GM19351 (cell line): Measurements from ENCODE around the gene SLC4A1AP.
A peak's percentile ranks its signal among the peaks of the same experiment; 100 is the strongest.
"Not testable (repeated sequence)": the region's sequence is repeated elsewhere in the genome, so short reads cannot be mapped to it uniquely, and the experiment has no call there.

ENCODE experiments used
- ATAC-seq: cut with Tn5 transposase; IDR thresholded peaks from one replicate; pipeline ENCODE4 v1.9.1; 2021; ENCODE audit warnings: mild to moderate bottlenecking, moderate library complexity; ENCODE audit not compliant: unreplicated experiment

Gene SLC4A1AP, protein sequence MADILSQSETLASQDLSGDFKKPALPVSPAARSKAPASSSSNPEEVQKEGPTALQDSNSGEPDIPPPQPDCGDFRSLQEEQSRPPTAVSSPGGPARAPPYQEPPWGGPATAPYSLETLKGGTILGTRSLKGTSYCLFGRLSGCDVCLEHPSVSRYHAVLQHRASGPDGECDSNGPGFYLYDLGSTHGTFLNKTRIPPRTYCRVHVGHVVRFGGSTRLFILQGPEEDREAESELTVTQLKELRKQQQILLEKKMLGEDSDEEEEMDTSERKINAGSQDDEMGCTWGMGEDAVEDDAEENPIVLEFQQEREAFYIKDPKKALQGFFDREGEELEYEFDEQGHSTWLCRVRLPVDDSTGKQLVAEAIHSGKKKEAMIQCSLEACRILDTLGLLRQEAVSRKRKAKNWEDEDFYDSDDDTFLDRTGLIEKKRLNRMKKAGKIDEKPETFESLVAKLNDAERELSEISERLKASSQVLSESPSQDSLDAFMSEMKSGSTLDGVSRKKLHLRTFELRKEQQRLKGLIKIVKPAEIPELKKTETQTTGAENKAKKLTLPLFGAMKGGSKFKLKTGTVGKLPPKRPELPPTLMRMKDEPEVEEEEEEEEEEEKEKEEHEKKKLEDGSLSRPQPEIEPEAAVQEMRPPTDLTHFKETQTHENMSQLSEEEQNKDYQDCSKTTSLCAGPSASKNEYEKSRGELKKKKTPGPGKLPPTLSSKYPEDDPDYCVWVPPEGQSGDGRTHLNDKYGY

DNA sequence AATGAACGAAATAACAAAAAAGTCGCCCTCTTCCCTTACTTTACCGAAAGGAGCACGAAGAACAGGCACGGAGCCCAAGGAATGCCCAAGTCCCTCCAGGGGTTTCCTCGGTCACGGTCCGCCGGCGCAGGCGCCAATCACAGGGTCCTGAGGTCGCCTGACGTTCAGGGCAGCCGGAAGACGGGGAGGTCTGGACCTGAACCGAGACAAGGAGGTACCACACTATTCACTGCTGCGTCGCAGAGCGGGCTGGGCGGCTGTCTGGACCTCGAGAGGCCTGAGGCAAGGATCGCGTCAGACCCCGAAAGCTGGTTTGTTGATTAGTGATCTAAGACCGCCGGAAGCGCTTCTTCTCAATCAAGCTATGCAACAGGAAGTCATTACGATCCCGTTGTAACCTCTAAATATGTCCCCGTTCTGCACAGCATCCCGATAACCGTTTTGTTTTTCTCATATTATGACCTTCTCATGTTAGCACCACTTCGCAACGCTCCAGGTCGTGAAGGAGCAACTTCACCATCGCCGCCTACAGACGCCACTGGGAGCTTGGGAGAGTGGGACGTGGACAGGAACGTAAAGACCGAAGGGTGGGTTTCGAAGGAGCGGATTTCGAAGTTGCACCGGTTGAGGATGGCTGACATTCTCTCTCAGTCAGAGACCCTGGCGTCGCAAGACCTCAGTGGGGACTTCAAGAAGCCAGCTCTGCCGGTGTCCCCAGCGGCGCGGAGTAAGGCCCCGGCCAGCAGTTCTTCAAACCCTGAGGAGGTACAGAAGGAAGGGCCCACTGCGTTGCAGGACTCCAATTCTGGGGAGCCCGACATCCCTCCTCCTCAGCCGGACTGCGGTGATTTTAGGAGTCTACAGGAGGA, at the start of gene SLC4A1AP, which contains the start of gene SUPT7L:
SLC4A1AP (plus strand) TSS at position 605 of the 869 bp plus-strand sequence; CDS start at position 631, 26 bp downstream.
SUPT7L (minus strand) TSS at position 330 of the 869 bp plus-strand sequence. CDS start 1,422 bp downstream, outside the sequence.
- ATAC-seq, result peak; percentile 81

DNA sequence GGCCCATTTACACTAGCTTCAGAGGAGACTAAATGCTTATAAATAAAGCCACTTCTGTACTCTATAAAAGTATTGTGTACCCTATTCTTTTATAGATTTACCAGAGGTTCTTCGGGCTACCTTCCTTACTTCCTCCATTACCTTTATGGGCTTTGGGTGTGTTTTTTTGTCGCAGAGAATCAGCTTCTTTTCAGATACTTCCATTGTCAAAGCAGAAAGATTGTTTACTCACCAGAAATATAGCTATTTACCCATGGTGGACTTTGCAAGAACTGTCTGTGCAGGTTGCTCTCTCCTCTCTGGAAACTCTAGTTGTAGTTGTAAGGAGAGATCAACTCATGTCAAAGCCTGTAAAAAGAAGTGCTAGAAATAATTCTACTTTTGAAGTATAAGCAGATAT, 49.7 kb upstream of the SLC4A1AP start:
- no peak for ATAC-seq

DNA sequence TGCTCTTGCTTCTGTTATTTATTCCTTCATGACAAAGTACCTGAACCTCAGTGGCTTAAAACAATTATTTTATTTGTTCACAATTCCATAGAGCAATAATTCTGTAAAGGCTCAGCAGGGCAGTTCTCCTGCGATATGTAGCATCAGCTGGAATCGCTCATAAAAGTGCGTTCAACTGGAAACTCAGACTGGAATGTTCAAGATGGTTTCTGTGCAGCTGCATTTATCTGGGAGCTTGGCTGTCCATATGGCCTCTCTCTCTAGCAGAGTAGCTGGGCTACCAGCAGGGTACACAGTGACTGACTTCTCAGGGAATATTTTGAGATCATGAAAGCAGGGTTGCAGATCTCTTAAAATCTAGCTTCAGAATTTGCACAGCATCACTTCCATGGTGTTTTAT, 48.4 kb upstream of the SLC4A1AP start:
- ATAC-seq, result no peak

GRCh38 chr2:27621524-27621923, 42.2 kb upstream of the SLC4A1AP start:
- no peak for ATAC-seq

- ATAC-seq, result no peak
Observed at GRCh38 chr2:27622921-27623384, 40.7 kb upstream of the SLC4A1AP start.

GRCh38 chr2:27624943-27625342, 38.7 kb upstream of the SLC4A1AP start:
- ATAC-seq, result no peak

- ATAC-seq, result not testable (repeated sequence)
Observed at GRCh38 chr2:27626323-27626722, 37.4 kb upstream of the SLC4A1AP start.

- not testable (repeated sequence) for ATAC-seq
Observed at GRCh38 chr2:27626921-27627320, 36.8 kb upstream of the SLC4A1AP start.

DNA sequence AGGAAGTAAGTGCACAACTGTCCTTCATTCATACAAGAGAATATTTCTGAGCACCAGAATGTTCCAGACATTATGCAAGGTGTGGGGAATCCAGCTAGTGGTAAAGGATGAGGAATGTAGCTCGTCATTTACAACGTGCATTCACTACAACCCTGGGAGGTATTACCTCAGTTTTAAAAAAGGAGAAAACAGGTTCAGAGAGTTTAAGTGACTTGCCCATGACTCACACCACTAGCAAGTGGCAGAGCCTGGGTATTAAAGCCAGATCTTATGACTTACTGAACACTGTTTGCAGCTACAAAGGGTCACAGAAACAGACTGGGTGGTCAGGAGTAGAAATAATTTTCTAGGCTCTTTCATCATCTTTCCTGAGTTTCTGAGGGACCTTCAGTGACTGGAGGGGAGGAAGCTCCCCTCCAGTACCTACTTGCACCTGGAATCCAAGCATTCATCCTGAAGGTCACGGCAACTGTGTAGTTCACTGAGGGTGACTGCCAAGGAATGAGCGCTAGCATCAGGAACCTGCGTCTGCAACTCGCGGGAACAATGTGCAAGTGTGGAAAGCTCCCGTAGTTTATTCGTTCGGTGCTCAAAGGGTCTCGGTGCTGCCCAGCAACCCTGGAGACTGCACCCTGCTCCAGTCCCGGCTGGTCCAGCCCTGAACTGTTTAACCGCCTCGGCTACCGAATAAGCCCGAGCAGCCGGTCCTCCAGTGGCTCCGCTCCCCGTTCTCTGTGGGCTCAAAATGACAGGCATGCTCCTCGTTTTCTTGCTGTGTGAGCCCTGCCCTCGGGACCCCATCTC, 35.5 kb upstream of the SLC4A1AP start:
- ATAC-seq, result peak; percentile 27

GRCh38 chr2:27628767-27629709, 34.7 kb upstream of the SLC4A1AP start, which contains the start of the genes CCDC121 and GPN1:
CCDC121 (minus strand) TSS chr2:27629012; CDS start chr2:27627799, 1,213 bp downstream.
GPN1 (plus strand) TSS chr2:27629050; CDS start chr2:27629059, 9 bp downstream.
- ATAC-seq, result peak; percentile 98

DNA sequence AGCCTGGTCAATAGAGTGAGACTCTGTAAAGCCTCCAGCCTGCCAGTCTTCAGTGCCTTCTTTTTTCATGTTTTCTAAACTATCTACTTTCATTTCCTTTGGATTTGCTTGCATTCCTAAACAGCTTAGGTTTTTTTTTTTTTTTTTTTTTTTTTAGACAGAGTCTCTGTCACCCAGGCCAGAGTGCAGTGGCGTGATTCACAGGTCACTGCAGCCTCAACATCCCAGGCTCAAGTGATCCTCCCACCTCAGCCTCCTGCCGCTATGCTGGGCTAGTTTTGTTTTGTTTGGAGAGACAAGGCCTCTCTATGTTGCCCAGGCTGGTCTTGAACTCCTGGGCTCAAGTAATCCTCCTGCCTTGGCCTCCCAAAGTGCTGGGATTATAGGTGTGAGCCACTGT, 33.4 kb upstream of the SLC4A1AP start:
- ATAC-seq, result not testable (repeated sequence)

GRCh38 chr2:27634291-27634690, 29.4 kb upstream of the SLC4A1AP start:
- ATAC-seq, result no peak

DNA sequence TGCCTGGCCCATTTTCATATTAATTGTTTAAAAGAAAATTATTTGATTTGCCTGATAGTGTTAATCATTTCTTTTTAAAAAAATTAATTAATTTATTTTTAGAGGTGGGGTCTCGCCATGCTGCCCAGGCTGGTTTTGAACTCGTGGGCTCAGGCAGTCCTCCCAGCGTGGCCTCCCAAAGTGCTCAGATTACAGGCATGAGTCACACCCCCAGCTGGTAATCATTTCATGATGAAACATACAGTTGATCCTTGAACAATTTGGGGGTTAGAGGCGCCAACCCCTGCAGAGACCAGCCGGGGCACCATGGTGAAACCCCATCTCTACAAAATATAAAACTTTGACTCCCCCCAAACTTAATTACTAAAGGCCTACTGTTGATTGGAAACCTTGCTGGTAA, 26.9 kb upstream of the SLC4A1AP start:
- ATAC-seq, result no peak

DNA sequence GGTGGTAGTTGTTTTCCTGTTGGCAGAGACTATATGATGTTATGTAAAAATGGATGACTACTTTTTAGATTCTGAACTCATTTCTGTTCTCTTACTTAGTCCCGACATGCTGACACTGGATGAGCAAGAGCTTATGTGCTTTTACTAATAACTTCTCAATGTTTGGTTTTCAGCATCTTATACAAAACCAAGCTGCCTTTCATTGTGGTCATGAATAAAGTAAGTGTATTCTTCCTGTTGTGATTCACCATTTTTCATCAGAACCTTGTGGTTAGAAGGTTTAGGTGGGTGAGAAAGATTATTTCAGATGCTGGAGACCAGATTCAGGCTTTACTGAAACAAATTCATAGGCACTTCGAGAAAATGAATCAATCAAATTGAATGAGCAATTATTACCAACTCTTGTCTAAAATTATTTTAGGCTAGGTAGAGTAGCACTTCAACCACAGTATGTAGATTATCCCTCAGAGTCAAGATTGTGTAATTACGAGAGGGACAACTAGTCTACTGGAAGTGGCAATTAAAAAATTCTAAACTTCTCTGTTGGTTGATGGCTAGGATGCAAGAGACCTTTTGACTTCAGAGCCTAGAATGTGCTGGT, 25.6 kb upstream of the SLC4A1AP start:
- ATAC-seq, result no peak

DNA sequence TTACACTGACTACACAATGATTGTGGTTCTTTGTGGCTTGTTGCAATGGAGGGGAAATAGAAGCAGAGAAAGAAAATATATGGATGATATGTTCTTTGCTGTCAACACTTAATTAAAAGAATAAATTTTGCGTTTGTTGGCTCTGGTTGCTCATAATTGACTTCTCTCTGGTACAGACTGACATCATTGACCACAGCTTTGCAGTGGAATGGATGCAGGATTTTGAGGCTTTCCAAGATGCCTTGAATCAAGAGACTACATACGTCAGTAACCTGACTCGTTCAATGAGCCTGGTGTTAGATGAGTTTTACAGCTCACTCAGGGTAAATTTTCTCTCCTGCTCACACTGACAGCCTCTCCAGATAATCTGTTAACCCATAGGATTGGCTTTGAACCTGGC, 25.0 kb upstream of the SLC4A1AP start:
- no peak for ATAC-seq

GRCh38 chr2:27640722-27641245, 22.9 kb upstream of the SLC4A1AP start:
- no peak for ATAC-seq

- no peak for ATAC-seq
Observed at GRCh38 chr2:27645197-27645596, 18.5 kb upstream of the SLC4A1AP start.

GRCh38 chr2:27647289-27647688, 16.4 kb upstream of the SLC4A1AP start:
- no peak for ATAC-seq
